NCI-H2029 (cell line): ENCODE data around the gene EPB41.

Experiments
- DNase-seq: peaks from one replicate; lab custom pipeline; 2025; lab: John Stamatoyannopoulos, UW

The EPB41 gene

GRCh38 chr1:28890836-28891235 lies 23.5 kb upstream of the EPB41 start:
- no peak for DNase-seq

GRCh38 chr1:28891256-28891655 lies 23.1 kb upstream of the EPB41 start:
- DNase-seq: no peak

GRCh38 chr1:28893403-28894102 lies 20.8 kb upstream of the EPB41 start:
- no peak for DNase-seq

GRCh38 chr1:28894785-28895184 lies 19.6 kb upstream of the EPB41 start:
- no peak for DNase-seq

GRCh38 chr1:28895896-28896608 lies 18.3 kb upstream of the EPB41 start:
- DNase-seq: no peak

- DNase-seq: no peak
Measured at GRCh38 chr1:28896609-28896986, 17.8 kb upstream of the EPB41 start.

- no peak for DNase-seq
Measured at GRCh38 chr1:28897789-28898188, 16.6 kb upstream of the EPB41 start.

GRCh38 chr1:28898405-28898881 lies 15.9 kb upstream of the EPB41 start:
- no peak for DNase-seq

GRCh38 chr1:28899267-28899666 lies 15.1 kb upstream of the EPB41 start:
- DNase-seq: no peak

- DNase-seq: no peak
Measured at GRCh38 chr1:28900562-28900961, 13.8 kb upstream of the EPB41 start.

GRCh38 chr1:28902738-28903137 lies 11.6 kb upstream of the EPB41 start:
- no peak for DNase-seq

- no peak for DNase-seq
Measured at GRCh38 chr1:28905921-28906666, 8.3 kb upstream of the EPB41 start.

GRCh38 chr1:28909198-28909597 lies 5.2 kb upstream of the EPB41 start:
- DNase-seq: no peak

- no peak for DNase-seq
Measured at GRCh38 chr1:28910379-28911115, 3.8 kb upstream of the EPB41 start.

- DNase-seq: no peak
Measured at GRCh38 chr1:28913786-28914227, 562 bp upstream of the EPB41 start.

- DNase-seq: peak; percentile 28
Measured at GRCh38 chr1:28915031-28915895, 894 bp downstream of the EPB41 start.

GRCh38 chr1:28917757-28918118 lies 3.4 kb downstream of the EPB41 start:
- DNase-seq: no peak

GRCh38 chr1:28921286-28921869 lies 7.0 kb downstream of the EPB41 start:
- peak; percentile 26 for DNase-seq

- no peak for DNase-seq
Measured at GRCh38 chr1:28925350-28925891, 11.1 kb downstream of the EPB41 start.

- DNase-seq: peak; percentile 66
Measured at GRCh38 chr1:28926629-28927265, 12.4 kb downstream of the EPB41 start.
